GM19463 (cell line): ENCODE results near the gene TDRD7.

Source experiments
- ATAC-seq: cut with Tn5 transposase; IDR thresholded peaks from one replicate; pipeline ENCODE4 v1.9.1; 2021; ENCODE audit warnings: mild to moderate bottlenecking, moderate library complexity; ENCODE audit not compliant: unreplicated experiment

The TDRD7 gene

DNA sequence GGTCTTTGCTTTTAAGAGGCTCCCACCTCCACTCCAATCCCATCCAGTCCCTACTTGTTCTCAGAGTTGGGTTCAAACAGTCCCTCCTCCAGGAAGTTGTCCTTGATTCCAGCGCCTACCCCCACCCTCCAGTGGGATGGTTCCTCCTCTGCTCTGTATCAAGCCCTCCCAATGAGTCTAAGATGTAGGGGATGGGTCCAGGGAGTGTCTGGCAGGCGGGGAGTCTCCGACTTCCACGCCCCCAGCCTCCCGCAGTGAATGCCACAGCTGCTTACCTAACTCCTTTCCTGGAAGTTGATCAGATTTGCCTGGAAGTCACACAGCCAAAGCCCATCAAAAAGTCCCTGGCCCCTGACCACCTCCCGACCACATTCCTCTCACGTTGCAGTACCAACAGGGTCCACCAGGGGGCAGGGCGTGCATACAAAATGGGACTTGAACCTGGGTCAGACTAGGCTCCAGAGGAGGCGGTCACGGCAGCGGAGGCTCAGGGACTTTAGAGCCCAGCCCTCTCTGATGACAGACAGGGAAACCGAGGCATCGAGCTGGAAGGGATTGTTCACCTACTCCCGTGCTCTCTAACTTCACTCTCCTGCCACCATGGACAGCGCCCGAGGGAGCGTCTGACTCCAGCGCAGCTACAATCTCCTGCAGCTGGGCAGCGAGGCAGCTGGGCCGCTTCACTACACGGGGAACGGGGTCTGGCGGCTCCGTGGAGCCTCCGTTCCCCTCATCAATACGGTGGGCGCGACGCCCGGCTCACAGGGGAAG, 25.0 kb upstream of the TDRD7 start:
- no peak for ATAC-seq

GRCh38 chr9:97387504-97387886, 24.4 kb upstream of the TDRD7 start:
- ATAC-seq: no peak

DNA sequence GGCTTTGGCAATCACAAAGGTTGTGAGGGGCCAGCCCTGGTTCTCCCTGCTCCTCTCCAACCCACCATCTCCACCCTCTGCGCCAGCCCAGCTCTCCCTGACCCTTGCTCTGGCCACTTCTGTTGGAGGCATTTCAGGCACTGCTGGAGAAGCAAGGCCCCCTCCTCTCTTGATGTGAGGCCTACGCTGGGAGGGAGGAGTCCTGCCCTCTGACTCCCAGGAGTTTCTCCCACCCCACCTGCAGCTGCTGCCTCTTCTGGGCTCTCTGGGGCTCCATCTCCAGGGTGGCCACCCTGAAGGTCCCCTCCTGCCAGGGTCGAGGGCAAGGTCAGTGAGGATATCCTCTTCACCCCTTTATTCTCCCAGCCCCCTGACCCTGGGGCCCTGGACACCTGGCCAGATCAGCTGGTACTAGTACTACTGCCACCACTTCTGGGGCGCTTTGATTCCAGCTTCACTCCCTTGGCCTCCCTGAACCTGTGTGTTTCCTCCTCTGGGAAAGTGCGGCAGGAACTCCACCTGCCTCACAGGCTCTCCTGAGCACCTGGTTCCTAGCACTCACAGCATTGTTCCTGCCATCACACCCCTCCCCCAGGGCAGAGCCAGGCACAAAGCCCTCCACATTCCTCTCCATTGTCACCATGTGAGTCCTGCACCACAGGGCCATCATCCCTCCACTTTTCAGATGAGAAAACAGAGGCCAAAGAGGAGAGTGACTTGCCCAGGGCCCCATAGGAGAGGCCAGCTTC, 23.8 kb upstream of the TDRD7 start:
- ATAC-seq: no peak

- ATAC-seq: peak; percentile 89
These were observed 23.1 kb upstream of the TDRD7 start for GRCh38 chr9:97388721-97389238.

DNA sequence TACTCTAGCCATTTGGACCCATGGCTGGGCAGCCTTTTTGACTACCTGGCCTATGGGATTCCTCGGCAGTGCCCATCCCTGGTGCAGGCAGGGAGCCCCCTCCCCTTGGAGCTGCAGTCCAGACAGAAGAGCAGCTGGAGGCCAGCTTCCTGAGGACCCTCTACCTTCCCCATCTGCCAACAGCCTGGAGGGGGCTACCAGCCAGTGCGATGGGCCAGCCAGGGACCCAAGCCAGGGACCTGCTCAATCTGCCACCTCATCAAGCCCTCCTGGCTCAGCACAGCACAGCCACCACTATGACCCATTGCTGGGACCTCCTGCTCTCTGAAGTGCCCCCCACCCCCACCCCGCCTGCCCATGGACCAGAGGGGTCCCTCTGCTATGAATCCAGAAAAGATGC, 22.6 kb upstream of the TDRD7 start:
- ATAC-seq: no peak

DNA sequence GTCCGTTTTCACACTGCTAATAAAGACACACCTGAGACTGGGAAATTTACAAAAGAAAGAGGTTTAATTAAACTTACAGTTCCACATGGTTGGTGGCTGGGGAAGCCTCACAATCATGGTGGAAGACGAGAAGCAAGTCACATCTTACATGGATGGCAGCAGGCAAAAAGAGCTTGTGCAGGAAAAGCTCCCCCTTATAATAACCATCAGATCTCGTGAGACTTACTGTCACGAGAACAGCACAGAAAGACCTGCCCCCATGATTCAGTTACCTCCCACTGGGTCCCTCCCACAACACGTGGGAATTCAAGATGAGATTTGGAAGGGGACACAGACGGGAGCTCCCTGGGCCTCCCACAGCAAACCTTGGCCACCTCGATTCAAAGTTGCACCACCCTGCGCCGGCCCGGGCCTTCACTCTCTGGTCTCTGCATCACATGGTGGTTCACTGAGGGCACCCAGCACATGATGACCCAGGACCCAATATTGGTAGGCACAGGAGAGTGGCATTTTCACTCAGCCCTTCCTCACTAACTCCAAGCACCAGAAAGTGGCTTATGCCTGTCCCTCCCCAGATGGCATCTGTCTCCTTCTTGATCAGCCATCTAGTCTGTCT, 21.0 kb upstream of the TDRD7 start:
- ATAC-seq: no peak

GRCh38 chr9:97394881-97395280, 17.0 kb upstream of the TDRD7 start:
- ATAC-seq: no peak

DNA sequence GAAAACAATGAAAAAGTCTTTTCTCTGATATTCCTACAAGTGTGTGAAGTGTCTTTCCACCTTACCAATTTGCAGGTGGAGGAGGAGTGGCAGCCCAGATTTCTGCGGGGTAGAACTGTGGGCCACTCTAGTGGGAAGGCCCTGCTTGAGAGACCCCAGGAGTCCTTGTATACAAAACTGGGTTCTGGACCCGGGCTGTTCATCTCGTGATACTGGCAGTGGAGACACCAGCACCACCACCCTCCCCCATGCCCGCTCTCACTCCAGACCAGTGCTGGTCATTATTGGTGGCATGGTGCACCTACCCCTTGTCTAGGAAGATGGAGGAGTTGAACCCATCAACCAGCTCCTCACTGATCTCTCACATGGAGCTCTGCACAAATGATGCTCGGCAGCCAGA, 16.2 kb upstream of the TDRD7 start:
- no peak for ATAC-seq

- ATAC-seq: no peak
These were observed 15.6 kb upstream of the TDRD7 start for GRCh38 chr9:97396256-97396655.

DNA sequence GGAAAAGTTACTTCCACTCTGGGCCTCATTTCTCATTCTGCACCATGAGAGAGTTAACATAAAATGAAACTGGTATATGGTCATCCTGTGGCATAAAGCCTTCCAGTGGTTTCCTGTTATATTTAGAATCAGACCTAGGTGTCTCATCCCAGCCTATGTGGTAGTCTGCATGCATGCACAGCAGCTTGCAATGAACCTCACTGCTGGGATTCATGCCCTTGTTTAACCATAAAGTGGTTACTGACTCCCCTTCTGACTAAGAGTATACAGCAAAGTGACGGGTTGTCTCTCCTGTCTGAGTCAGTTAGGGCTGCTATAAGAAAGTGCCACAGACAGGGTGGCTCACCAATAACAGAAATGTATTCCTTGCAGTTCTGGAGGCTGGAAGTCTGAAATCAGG, 14.7 kb upstream of the TDRD7 start:
- peak; percentile 67 for ATAC-seq

DNA sequence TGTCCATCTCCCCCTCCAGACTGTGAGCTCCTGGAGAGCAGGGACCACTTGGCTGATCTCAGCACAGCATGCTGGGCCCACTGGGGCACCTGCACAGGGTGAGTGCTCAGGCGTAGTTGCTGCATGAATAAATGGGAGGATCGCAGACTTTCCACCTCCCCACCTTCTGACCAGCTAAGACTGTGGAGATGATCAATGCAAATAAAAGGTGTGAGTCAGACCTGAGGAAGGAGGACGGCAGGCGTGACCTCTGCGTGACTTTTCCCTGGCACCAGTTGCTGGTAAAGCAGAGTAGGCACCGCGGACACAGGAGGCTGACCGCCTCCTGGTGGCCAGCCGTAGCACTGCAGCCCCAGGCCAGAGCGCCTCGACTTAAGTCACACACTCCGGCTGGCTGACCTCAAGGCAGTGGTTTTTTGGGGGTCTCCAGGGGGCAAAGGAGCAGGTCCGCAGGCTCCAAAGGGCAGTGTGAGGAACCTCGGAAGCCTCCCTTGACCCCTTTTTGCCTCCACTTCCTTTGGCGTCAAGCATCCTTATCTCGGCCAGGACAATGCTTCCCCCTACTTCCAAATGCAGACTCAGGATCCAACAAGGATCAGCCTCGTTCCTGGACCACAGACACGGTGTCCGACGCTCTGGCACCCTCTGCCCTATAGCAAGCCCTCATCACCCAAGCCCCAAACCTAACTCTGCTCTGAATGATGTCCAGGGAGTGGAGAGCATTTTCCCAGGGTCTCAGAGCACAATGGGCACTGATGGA, 12.7 kb upstream of the TDRD7 start:
- peak; percentile 62 for ATAC-seq

DNA sequence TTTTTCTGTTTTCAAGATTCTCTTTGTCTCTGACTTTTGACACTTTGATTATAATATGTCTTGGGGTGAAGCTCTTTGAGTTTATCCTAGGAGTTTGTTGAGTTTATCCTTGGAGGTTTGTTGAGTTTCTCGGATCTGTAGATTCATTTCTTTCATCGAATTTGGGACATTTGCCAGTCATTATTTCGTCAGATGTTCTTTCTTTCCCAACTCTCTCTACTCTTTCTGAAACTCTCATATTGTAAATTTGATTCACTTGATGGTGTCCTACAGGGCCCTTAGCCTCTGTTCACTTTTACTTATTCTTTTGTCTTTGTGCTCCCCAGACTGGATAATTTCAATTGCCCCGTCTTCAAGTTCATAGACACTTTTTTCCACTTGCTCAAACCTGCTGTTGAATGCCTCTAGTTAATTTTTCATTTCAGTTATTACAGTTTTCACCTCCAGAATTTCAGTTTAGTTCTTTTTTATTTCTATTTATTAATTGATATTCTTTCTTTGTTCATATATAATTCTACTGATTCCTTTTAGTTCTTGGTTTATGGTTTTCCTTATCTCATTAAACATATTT, 8.1 kb upstream of the TDRD7 start:
- no peak for ATAC-seq

DNA sequence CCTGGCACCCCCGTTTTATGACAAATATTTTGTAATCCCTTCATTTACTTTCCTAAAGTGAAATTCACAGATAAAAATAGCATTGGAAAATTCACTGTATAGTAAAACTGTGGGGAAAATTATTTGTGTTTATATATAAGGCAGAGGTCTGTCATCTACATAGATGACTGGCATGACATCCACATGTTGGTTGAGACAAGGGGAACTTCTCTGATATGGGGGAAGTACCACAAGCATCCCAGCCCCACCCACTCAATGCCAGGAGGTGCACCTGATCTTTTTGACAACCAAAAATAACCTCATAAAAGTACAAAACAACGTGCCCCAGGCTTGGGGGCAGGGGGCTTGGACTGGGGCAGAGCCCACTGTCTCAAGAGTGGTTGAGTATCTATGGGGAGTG, 6.3 kb upstream of the TDRD7 start:
- no peak for ATAC-seq

DNA sequence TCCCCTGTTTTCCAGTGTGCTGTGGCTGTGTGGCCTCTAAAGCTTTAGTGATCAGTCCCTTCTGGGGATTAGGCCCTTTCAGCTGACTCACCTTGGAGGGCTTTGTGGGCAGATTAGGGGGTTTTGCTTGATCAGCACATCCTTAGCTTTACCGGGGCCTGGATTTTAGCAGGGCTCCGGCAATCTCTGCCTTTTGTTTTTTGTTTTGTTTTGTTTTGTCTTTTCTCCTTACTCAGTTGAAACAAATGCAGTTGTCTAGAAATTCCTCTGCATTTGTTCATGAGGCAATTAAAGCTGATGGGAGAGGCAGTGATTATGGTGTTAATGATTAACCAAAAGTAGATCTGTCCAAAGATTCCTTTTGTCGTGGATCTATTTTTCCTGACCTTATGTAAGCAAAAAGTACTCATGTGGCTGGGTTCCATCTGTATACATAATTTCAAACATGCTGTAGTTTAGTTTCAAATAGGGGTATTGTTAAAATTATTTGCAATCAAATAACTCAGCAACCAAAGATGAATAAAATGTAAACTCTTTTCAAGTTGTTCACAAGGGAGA, 5.2 kb upstream of the TDRD7 start:
- no peak for ATAC-seq

GRCh38 chr9:97408562-97408961, 3.3 kb upstream of the TDRD7 start:
- no peak for ATAC-seq

GRCh38 chr9:97411440-97411788, 482 bp upstream of the TDRD7 start:
- peak; percentile 10 for ATAC-seq

GRCh38 chr9:97412626-97413385, 910 bp downstream of the TDRD7 start:
- ATAC-seq: peak; percentile 3

- ATAC-seq: no peak
These were observed 1.6 kb downstream of the TDRD7 start for GRCh38 chr9:97413462-97413861.

DNA sequence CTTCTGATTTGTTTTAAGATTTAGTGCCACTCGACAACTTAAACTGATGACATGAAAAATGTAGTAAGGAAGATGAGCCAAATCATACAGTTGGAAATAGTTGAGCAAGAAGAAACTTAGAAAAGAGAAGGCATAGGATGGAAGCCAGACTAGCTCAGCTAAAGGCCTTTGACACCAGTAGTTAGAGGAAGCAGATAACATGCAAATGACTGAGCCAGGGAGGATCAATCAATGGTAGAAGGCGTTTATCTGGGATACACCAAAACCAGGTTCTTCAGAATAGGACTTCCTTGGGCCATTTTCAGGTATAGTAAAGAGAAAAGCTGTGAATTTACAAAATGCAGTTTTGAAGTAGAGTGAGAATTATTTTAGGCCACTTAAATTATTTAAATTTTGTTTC, 3.2 kb downstream of the TDRD7 start:
- ATAC-seq: no peak

DNA sequence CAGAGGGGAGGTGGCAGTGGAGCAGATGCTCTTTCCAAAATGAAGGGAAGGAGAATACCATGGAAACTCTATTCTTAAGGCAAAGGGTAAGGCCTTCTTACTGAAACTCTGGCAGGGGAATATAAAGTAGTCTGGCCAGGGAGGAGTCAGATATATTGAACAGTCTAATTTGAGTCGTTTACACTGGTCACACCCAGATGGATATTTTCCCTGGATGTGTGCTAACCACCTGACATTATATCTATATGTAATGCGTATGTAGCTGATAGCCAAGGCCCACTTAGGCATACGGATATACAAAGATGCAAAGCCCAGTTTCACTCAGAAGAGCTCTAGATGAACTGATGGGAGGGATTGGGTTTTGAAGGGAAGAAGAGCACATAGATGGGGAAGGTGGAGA, 7.0 kb downstream of the TDRD7 start:
- ATAC-seq: no peak
